ACC112 (cell line): ENCODE data around the gene TIE1.

Experiments
- H2AFZ ChIP-seq: fragments of 200-600 bp; sonication (generic); one replicate; pipeline ENCODE4 v1.6.0; 2017; ENCODE audit warnings: antibody characterized with exemption, low read length; ENCODE audit not compliant: unreplicated experiment
- H3K27ac ChIP-seq: fragments of 200-600 bp; sonication (generic); 2 replicates; pipeline ENCODE4 v1.5.1; 2014; ENCODE audit warnings: low read depth, mild to moderate bottlenecking, antibody characterized with exemption, low read length, moderate library complexity
- H3K27me3 ChIP-seq: fragments of 200-600 bp; sonication (generic); 2 replicates; pipeline ENCODE4 v1.6.1; 2014; ENCODE audit warnings: mild to moderate bottlenecking, antibody characterized with exemption, low read length, moderate library complexity, mixed read lengths; ENCODE audit not compliant: insufficient read depth
- H3K36me3 ChIP-seq: fragments of 200-600 bp; sonication (generic); 2 replicates; pipeline ENCODE4 v1.6.1; 2016; ENCODE audit warnings: mild to moderate bottlenecking, antibody characterized with exemption, low read length, moderate library complexity, mixed read lengths; ENCODE audit not compliant: insufficient read depth
- H3K4me1 ChIP-seq: fragments of 200-600 bp; sonication (generic); one replicate; pipeline ENCODE4 v1.6.1; 2016; ENCODE audit warnings: low read length, mixed read lengths; ENCODE audit not compliant: insufficient read depth, unreplicated experiment, control insufficient read depth
- H3K4me3 ChIP-seq: fragments of 200-600 bp; sonication (generic); 2 replicates; pipeline ENCODE4 v1.5.1; 2014; ENCODE audit warnings: mild to moderate bottlenecking, low read depth, low read length
- H3K79me2 ChIP-seq: fragments of 200-600 bp; sonication (generic); one replicate; pipeline ENCODE4 v1.6.0; 2016; ENCODE audit warnings: low read length; ENCODE audit not compliant: control insufficient read depth, unreplicated experiment, insufficient read depth

TIE1 gene

DNA sequence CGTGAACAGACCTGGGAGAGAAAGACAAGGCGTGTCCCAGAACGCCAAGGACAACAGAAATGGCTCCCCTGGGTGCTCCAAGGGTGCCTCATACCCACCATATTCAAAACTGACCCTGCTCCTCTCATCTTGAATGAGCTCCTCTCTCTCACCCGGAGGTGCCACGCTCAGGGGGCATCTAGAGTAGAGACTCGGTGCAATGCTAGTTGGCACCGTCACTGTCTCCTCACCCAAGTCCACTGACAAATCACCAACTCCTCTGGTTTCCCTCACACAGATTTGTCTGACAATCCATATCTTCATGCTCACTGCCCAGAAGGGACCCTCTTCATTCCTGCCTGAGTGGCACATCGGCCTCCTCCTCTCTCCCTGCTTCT lies 26.0 kb upstream of the TIE1 start:
- Histone ChIP-seq H3K4me3 (no peak overlapping the region), H3K27me3 (0 out of 2 replicates have a peak, but pooled peaks cover 5% of the 10 kb centered on the region), H3K4me1 (peaks cover 9% of the 10 kb centered on the region), H2AFZ (peak overlapping the region; percentile 55), H3K79me2 (no peaks in the 10 kb centered on the region), H3K27ac (no peak overlapping the region), H3K36me3 (no peaks in the 10 kb centered on the region)

DNA sequence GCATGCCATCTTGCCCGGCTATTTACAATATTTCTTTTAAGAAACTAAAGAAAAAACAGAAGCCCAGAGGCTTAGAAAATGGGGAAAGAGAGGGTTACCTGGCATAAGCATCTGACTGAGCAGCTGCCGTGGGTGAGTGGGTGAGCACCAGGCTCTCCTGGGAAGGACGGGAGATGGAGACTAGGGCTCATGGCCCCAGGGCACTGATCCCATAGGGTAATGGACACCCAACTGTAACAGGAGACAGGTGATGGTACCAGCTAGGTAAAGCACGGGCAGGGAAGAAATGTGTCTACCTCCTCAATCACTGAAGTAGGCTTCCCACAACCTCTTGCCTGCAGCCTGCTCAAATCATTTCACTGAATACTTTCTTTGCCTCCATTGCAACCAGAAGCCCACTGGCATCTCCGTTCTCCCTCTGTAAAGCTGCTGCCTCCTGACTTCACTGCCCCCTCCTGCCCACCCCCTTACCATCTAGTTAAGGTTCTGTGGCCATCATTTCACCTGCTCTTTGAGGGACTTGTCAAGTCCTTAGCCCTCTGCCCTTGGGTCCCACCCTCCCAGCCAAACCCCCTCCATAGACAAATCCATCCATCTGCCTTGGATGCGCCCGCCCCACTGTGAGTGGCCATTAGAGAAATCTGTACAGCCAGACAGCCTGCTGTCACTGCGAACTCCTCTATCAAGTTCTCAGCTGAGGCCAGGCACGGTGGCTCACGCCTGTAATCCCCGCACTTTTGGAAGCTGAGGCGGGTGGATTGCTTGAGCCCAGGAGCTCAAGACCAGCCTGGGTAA lies 24.8 kb upstream of the TIE1 start:
- Histone ChIP-seq H3K4me3 (no peak overlapping the region), H3K27ac (no peak overlapping the region), H2AFZ (no peak overlapping the region), H3K36me3 (no peaks in the 10 kb centered on the region), H3K79me2 (no peaks in the 10 kb centered on the region), H3K4me1 (peaks cover 9% of the 10 kb centered on the region), H3K27me3 (0 out of 2 replicates have a peak, but pooled peaks cover 5% of the 10 kb centered on the region)

DNA sequence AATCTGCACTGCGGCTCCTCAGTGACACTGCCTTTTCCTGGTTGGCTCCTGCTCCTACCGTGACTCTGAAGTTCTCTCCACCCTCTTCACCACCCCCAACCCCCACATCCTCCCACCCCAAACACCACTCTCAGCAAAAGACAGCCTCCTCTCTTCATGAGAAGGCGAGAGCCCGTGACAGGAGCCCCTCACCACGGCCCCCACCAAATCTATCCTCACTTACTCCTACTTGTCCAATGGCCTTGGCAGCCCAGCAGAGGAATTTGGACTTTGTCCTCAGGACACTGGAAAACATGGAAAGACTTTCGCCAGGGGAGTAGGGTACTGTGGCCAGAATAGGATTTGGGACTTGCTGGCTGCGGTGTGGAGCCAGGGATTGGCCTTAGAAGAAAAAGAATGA lies 24.1 kb upstream of the TIE1 start:
- H3K4me3 ChIP-seq = no peak overlapping the region
- H3K4me1 ChIP-seq = peaks cover 9% of the 10 kb centered on the region
- H3K36me3 ChIP-seq = no peaks in the 10 kb centered on the region

GRCh38 chr1:43277116-43277876 lies 23.5 kb upstream of the TIE1 start:
- Histone ChIP-seq H3K27me3 (0 out of 2 replicates have a peak, but pooled peaks cover 5% of the 10 kb centered on the region), H2AFZ (no peak overlapping the region), H3K27ac (no peak overlapping the region), H3K79me2 (no peaks in the 10 kb centered on the region), H3K36me3 (no peaks in the 10 kb centered on the region), H3K4me3 (no peak overlapping the region), H3K4me1 (peaks cover 9% of the 10 kb centered on the region)

More for the DNA sequence above, 24.1 kb upstream of the TIE1 start:
- no peak overlapping the region for H2AFZ ChIP-seq
- no peak overlapping the region for H3K27ac ChIP-seq
- H3K79me2 ChIP-seq = no peaks in the 10 kb centered on the region
- H3K27me3 ChIP-seq = 0 out of 2 replicates have a peak, but pooled peaks cover 5% of the 10 kb centered on the region

DNA sequence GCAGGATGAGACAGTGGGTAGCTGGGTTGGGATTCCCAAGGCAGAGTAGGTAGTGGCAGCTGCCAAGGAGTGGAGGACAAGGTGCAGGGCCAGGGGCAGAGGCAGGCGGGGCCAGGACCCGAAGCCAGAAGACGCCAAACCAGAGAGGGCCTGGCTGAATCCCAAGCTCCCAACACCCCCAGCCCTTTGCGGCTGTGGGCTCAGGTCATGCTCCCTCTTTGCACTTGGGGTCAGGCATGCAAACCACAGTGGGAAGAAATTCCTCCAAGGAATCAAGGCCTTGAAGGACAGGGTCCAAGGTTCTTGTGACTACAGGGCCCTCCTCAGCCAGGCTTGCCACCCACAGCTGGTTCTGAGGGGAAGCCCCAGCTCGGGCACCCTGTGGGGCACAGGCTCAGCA lies 21.6 kb upstream of the TIE1 start:
- Histone ChIP-seq H3K4me1 (peaks cover 7% of the 10 kb centered on the region), H3K27ac (no peak overlapping the region), H3K36me3 (no peaks in the 10 kb centered on the region), H3K27me3 (0 out of 2 replicates have a peak, but pooled peaks cover 5% of the 10 kb centered on the region), H3K4me3 (no peak overlapping the region), H3K79me2 (no peaks in the 10 kb centered on the region), H2AFZ (no peak overlapping the region)

DNA sequence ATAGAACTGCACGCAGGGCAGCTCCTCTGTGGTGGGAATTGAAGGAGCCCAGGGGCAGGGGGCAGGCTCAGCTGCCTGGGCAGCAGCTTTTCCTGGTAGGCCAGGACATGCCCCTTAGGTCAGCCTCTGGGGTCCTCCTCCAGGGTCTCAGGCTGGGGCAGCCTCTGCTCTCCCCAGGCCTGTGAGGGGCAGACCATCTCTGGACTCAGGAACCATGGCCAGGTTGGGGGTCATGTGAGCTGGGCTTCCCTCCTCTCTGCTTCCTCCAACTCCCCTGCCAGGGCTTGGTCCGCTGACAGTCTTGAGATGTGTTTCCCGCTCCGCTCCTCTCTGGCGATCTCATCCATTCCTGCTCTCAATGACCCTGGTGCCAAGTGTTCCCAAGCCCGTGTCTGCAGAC lies 21.1 kb upstream of the TIE1 start:
- H3K79me2 ChIP-seq = no peaks in the 10 kb centered on the region
- H3K4me3 ChIP-seq = no peak overlapping the region
- H2AFZ ChIP-seq = no peak overlapping the region
- H3K27me3 ChIP-seq = 0 out of 2 replicates have a peak, but pooled peaks cover 5% of the 10 kb centered on the region
- peaks cover 2% of the 10 kb centered on the region for H3K4me1 ChIP-seq
- H3K36me3 ChIP-seq = no peaks in the 10 kb centered on the region
- no peak overlapping the region for H3K27ac ChIP-seq

- no peak overlapping the region for H3K4me3 ChIP-seq
- no peaks in the 10 kb centered on the region for H3K79me2 ChIP-seq
- H3K36me3 ChIP-seq = no peaks in the 10 kb centered on the region
- no peak overlapping the region for H2AFZ ChIP-seq
- no peak overlapping the region for H3K27ac ChIP-seq
- H3K27me3 ChIP-seq = 0 out of 2 replicates have a peak, but pooled peaks cover 5% of the 10 kb centered on the region
- H3K4me1 ChIP-seq = no peaks in the 10 kb centered on the region
These were observed 20.1 kb upstream of the TIE1 start for GRCh38 chr1:43280692-43281091.

- Histone ChIP-seq H3K36me3 (no peaks in the 10 kb centered on the region), H3K79me2 (no peaks in the 10 kb centered on the region), H3K27ac (no peak overlapping the region), H3K4me3 (no peak overlapping the region), H2AFZ (no peak overlapping the region), H3K27me3 (no peaks in the 10 kb centered on the region; the same call in 1 of the 2 replicates), H3K4me1 (no peaks in the 10 kb centered on the region)
These were observed 18.3 kb upstream of the TIE1 start for GRCh38 chr1:43282220-43283195.

GRCh38 chr1:43284065-43284464 lies 16.7 kb upstream of the TIE1 start:
- Histone ChIP-seq H3K27ac (no peak overlapping the region), H3K27me3 (no peaks in the 10 kb centered on the region; the same call in 1 of the 2 replicates), H3K79me2 (no peaks in the 10 kb centered on the region), H3K4me1 (no peaks in the 10 kb centered on the region), H2AFZ (no peak overlapping the region), H3K4me3 (no peak overlapping the region), H3K36me3 (no peaks in the 10 kb centered on the region)

DNA sequence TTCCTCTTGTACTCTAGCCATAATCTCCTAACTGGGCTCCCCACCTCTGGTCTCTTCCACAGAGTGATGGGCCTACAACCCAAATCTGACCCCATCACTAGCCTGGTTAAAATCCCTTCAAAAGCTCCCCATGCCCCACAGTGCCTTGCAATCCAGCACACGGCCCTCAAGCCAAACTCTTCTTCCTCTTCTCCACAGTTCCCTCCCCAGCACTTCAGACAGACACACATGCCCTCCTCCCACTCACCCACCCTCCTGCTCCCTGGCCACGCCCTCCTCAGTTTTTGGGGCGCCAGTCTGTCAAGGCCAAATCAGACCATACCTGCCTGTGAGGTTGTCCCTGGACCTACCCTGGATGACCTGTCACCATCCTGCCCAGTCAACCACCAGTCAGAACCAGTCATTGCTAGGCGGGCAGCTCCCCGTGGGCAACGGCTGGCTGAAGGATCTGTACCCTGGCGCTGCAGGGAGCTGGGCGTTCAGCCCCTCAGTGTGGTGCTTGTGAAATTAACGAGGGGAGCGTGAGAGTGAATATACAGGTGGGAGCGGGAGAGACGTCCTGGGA lies 16.2 kb upstream of the TIE1 start:
- Histone ChIP-seq H3K4me3 (no peak overlapping the region), H3K4me1 (no peaks in the 10 kb centered on the region), H3K36me3 (no peaks in the 10 kb centered on the region), H3K27ac (no peak overlapping the region), H3K27me3 (no peaks in the 10 kb centered on the region; the same call in 1 of the 2 replicates), H3K79me2 (no peaks in the 10 kb centered on the region), H2AFZ (no peak overlapping the region)
